ENCODE results near the gene ESRRA.

The ESRRA gene

GRCh38 chr11:64331569-64332371 is 26.4 kb downstream of the ESRRA start:
- peak; percentile 83 for DNase-seq (ENCODE audit: low spot score)
- in situ Hi-C loops (cut with MboI; ENCODE audit: low sequenced_read_pairs, unreplicated experiment): no loop called here

GRCh38 chr11:64333556-64333955 is 28.2 kb downstream of the ESRRA start:
- no peak for DNase-seq (ENCODE audit: low spot score)
- TF ChIP-seq CTCF (IDR thresholded peaks at IDR 0.05; ENCODE audit: borderline replicate concordance, control extremely low read depth, extremely low read depth, insufficient read depth, missing control alignments): no peak
- in situ Hi-C loops (cut with MboI; ENCODE audit: low sequenced_read_pairs, unreplicated experiment): no loop called here

More at GRCh38 chr11:64331569-64332371, 26.4 kb downstream of the ESRRA start:
- TF ChIP-seq CTCF (IDR thresholded peaks at IDR 0.05; ENCODE audit: borderline replicate concordance, control extremely low read depth, extremely low read depth, insufficient read depth, missing control alignments): peak; percentile 73

GRCh38 chr11:64334764-64335735 is 29.7 kb downstream of the ESRRA start:
- no peak for TF ChIP-seq CTCF (IDR thresholded peaks at IDR 0.05; ENCODE audit: borderline replicate concordance, control extremely low read depth, extremely low read depth, insufficient read depth, missing control alignments)
- DNase-seq (ENCODE audit: low spot score): peak; percentile 89
- in situ Hi-C loops (cut with MboI; ENCODE audit: low sequenced_read_pairs, unreplicated experiment): no loop called here

- DNase-seq (ENCODE audit: low spot score): no peak
- in situ Hi-C loops (cut with MboI; ENCODE audit: low sequenced_read_pairs, unreplicated experiment): no loop called here
- no peak for TF ChIP-seq CTCF (IDR thresholded peaks at IDR 0.05; ENCODE audit: borderline replicate concordance, control extremely low read depth, extremely low read depth, insufficient read depth, missing control alignments)
Observed at GRCh38 chr11:64337538-64338249, 32.4 kb downstream of the ESRRA start.

GRCh38 chr11:64338716-64339115 is 33.4 kb downstream of the ESRRA start:
- no peak for DNase-seq (ENCODE audit: low spot score)
- no peak for TF ChIP-seq CTCF (IDR thresholded peaks at IDR 0.05; ENCODE audit: borderline replicate concordance, control extremely low read depth, extremely low read depth, insufficient read depth, missing control alignments)
- in situ Hi-C loops (cut with MboI; ENCODE audit: low sequenced_read_pairs, unreplicated experiment): no loop called here

- in situ Hi-C loops (cut with MboI; ENCODE audit: low sequenced_read_pairs, unreplicated experiment): no loop called here
- TF ChIP-seq CTCF (IDR thresholded peaks at IDR 0.05; ENCODE audit: borderline replicate concordance, control extremely low read depth, extremely low read depth, insufficient read depth, missing control alignments): no peak
- no peak for DNase-seq (ENCODE audit: low spot score)
Observed at GRCh38 chr11:64339286-64339685, 34.0 kb downstream of the ESRRA start.
